GM18508 (cell line): Measurements from ENCODE around the gene CA10.
A peak's percentile ranks its signal among the peaks of the same experiment; 100 is the strongest.

Source experiments
- ATAC-seq: cut with Tn5 transposase; IDR thresholded peaks from one replicate; pipeline ENCODE4 v1.9.1; 2021; ENCODE audit warnings: moderate number of reproducible peaks; ENCODE audit not compliant: insufficient read depth, unreplicated experiment

The CA10 gene

GRCh38 chr17:51740531-51740930 lies 418.0 kb downstream of the CA10 start:
- ATAC-seq = no peak

- no peak for ATAC-seq
Measured at GRCh38 chr17:51739245-51739886, 419.1 kb downstream of the CA10 start.

- no peak for ATAC-seq
Measured at GRCh38 chr17:51736356-51736755, 422.2 kb downstream of the CA10 start.

GRCh38 chr17:51734976-51735375 lies 423.5 kb downstream of the CA10 start:
- no peak for ATAC-seq

GRCh38 chr17:51734462-51734861 lies 424.1 kb downstream of the CA10 start:
- ATAC-seq = no peak

- no peak for ATAC-seq
Measured at GRCh38 chr17:51733166-51733565, 425.3 kb downstream of the CA10 start.

GRCh38 chr17:51731941-51732722 lies 426.4 kb downstream of the CA10 start:
- no peak for ATAC-seq

GRCh38 chr17:51730303-51731050 lies 428.0 kb downstream of the CA10 start:
- ATAC-seq = no peak

- peak; percentile 66 for ATAC-seq
Measured at GRCh38 chr17:51725185-51725584, 433.3 kb downstream of the CA10 start.

- ATAC-seq = no peak
Measured at GRCh38 chr17:51724043-51724580, 434.4 kb downstream of the CA10 start.

- ATAC-seq = no peak
Measured at GRCh38 chr17:51722994-51723393, 435.5 kb downstream of the CA10 start.

GRCh38 chr17:51721730-51722129 lies 436.8 kb downstream of the CA10 start:
- ATAC-seq = no peak

GRCh38 chr17:51720439-51720838 lies 438.1 kb downstream of the CA10 start:
- no peak for ATAC-seq

GRCh38 chr17:51718983-51719382 lies 439.5 kb downstream of the CA10 start:
- no peak for ATAC-seq

GRCh38 chr17:51711581-51711980 lies 446.9 kb downstream of the CA10 start:
- no peak for ATAC-seq

- ATAC-seq = no peak
Measured at GRCh38 chr17:51710634-51710979, 447.9 kb downstream of the CA10 start.

- no peak for ATAC-seq
Measured at GRCh38 chr17:51709694-51710633, 448.6 kb downstream of the CA10 start.

- no peak for ATAC-seq
Measured at GRCh38 chr17:51707216-51707615, 451.3 kb downstream of the CA10 start.

- ATAC-seq = no peak
Measured at GRCh38 chr17:51706093-51706492, 452.4 kb downstream of the CA10 start.
